Loucy (cell line): Measurements from ENCODE around the gene CAMSAP1.

Source experiments
- CTCF ChIP-seq: fragments of 200-600 bp; sonication (generic); conservative IDR thresholded peaks from 2 replicates; pipeline ENCODE4 v1.5.1; 2014; ENCODE audit warnings: mild to moderate bottlenecking, antibody characterized with exemption, low read length
- EZH2phosphoT487 ChIP-seq: fragments of 200-600 bp; IDR thresholded peaks from 2 replicates; pipeline ENCODE4 v1.6.1; 2018; ENCODE audit warnings: antibody characterized with exemption, mild to moderate bottlenecking, moderate library complexity, borderline replicate concordance

GRCh38 chr9:135780626-135781025 lies 126.7 kb downstream of the CAMSAP1 start:
- no peak for TF ChIP-seq CTCF
- no peak for TF ChIP-seq EZH2phosphoT487
